Fibroblast of peridontal ligament (primary cell): Measurements from ENCODE around the gene GPR52.
"Not testable (repeated sequence)": the region's sequence is repeated elsewhere in the genome, so short reads cannot be mapped to it uniquely, and the experiment has no call there.

Experiments
- DNase-seq: peaks from one replicate; pipeline ENCODE4 v3.0.0-alpha.2; 2010; ENCODE audit errors: extremely low read depth

GPR52 gene

GRCh38 chr1:174447866-174448530 lies at the start of gene GPR52:
GPR52 (plus strand) TSS chr1:174447964; CDS start chr1:174448112, 148 bp downstream.
- DNase-seq = no peak

GRCh38 chr1:174398246-174398645 lies 49.5 kb upstream of the GPR52 start:
- DNase-seq = peak; percentile 89

- no peak for DNase-seq
Observed at GRCh38 chr1:174399211-174399610, 48.6 kb upstream of the GPR52 start.

GRCh38 chr1:174401075-174401474 lies 46.7 kb upstream of the GPR52 start:
- DNase-seq = no peak

GRCh38 chr1:174405219-174405618 lies 42.5 kb upstream of the GPR52 start:
- DNase-seq = no peak

GRCh38 chr1:174406421-174406820 lies 41.3 kb upstream of the GPR52 start:
- no peak for DNase-seq

GRCh38 chr1:174407665-174408064 lies 40.1 kb upstream of the GPR52 start:
- DNase-seq = peak; percentile 65

GRCh38 chr1:174408146-174408545 lies 39.6 kb upstream of the GPR52 start:
- DNase-seq = peak; percentile 80

- DNase-seq = not testable (repeated sequence)
Observed at GRCh38 chr1:174409801-174410200, 38.0 kb upstream of the GPR52 start.

GRCh38 chr1:174413632-174414031 lies 34.1 kb upstream of the GPR52 start:
- no peak for DNase-seq

- peak; percentile 27 for DNase-seq
Observed at GRCh38 chr1:174414203-174414602, 33.6 kb upstream of the GPR52 start.

GRCh38 chr1:174415506-174415905 lies 32.3 kb upstream of the GPR52 start:
- no peak for DNase-seq

GRCh38 chr1:174417921-174418320 lies 29.8 kb upstream of the GPR52 start:
- DNase-seq = no peak

- DNase-seq = no peak
Observed at GRCh38 chr1:174425121-174425520, 22.6 kb upstream of the GPR52 start.

GRCh38 chr1:174426153-174426552 lies 21.6 kb upstream of the GPR52 start:
- DNase-seq = no peak

- DNase-seq = peak; percentile 57
Observed at GRCh38 chr1:174428033-174428432, 19.7 kb upstream of the GPR52 start.

- DNase-seq = no peak
Observed at GRCh38 chr1:174428739-174429138, 19.0 kb upstream of the GPR52 start.

- peak; percentile 76 for DNase-seq
Observed at GRCh38 chr1:174433451-174433850, 14.3 kb upstream of the GPR52 start.

- DNase-seq = no peak
Observed at GRCh38 chr1:174445351-174445750, 2.4 kb upstream of the GPR52 start.

- DNase-seq = no peak
Observed at GRCh38 chr1:174445817-174446216, 1.9 kb upstream of the GPR52 start.

GRCh38 chr1:174448531-174448883 lies 743 bp downstream of the GPR52 start:
- no peak for DNase-seq

GRCh38 chr1:174448974-174449373 lies 1.2 kb downstream of the GPR52 start:
- DNase-seq = peak; percentile 17

- DNase-seq = no peak
Observed at GRCh38 chr1:174451408-174451807, 3.6 kb downstream of the GPR52 start.

GRCh38 chr1:174465855-174466254 lies 18.1 kb downstream of the GPR52 start:
- no peak for DNase-seq
